Measurements from ENCODE around the gene WWTR1. TPM values are rescaled to one million over a fixed set of nuclear protein-coding genes. Genes with fewer than 3 reads are reported as not detected.

WWTR1 gene
- total and polyA plus RNA-seq, 2 experiments from 2014 or later, result 25.1 to 26.2 TPM

DNA sequence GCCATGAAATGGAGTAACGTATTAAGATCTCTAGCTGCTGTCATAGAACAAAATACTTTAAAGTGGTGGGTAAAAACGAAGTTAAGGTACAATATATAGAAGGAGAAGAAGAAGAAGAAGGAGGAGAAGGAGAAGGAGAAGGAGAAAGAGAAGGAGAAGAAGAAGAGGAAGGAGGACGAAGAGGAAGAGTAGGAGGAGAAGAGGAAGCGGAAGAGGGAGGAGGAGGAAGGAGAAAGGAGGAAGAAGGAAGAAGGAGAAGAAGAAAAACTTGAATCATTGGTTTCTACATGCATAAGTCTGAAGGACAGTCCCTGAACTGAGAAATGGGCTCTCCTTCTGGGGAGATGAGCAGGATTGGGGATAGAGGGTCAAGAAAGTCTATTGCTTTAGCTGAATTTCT is 22.4 kb downstream of the WWTR1 start (continued):
- TF ChIP-seq, protein P1, sequence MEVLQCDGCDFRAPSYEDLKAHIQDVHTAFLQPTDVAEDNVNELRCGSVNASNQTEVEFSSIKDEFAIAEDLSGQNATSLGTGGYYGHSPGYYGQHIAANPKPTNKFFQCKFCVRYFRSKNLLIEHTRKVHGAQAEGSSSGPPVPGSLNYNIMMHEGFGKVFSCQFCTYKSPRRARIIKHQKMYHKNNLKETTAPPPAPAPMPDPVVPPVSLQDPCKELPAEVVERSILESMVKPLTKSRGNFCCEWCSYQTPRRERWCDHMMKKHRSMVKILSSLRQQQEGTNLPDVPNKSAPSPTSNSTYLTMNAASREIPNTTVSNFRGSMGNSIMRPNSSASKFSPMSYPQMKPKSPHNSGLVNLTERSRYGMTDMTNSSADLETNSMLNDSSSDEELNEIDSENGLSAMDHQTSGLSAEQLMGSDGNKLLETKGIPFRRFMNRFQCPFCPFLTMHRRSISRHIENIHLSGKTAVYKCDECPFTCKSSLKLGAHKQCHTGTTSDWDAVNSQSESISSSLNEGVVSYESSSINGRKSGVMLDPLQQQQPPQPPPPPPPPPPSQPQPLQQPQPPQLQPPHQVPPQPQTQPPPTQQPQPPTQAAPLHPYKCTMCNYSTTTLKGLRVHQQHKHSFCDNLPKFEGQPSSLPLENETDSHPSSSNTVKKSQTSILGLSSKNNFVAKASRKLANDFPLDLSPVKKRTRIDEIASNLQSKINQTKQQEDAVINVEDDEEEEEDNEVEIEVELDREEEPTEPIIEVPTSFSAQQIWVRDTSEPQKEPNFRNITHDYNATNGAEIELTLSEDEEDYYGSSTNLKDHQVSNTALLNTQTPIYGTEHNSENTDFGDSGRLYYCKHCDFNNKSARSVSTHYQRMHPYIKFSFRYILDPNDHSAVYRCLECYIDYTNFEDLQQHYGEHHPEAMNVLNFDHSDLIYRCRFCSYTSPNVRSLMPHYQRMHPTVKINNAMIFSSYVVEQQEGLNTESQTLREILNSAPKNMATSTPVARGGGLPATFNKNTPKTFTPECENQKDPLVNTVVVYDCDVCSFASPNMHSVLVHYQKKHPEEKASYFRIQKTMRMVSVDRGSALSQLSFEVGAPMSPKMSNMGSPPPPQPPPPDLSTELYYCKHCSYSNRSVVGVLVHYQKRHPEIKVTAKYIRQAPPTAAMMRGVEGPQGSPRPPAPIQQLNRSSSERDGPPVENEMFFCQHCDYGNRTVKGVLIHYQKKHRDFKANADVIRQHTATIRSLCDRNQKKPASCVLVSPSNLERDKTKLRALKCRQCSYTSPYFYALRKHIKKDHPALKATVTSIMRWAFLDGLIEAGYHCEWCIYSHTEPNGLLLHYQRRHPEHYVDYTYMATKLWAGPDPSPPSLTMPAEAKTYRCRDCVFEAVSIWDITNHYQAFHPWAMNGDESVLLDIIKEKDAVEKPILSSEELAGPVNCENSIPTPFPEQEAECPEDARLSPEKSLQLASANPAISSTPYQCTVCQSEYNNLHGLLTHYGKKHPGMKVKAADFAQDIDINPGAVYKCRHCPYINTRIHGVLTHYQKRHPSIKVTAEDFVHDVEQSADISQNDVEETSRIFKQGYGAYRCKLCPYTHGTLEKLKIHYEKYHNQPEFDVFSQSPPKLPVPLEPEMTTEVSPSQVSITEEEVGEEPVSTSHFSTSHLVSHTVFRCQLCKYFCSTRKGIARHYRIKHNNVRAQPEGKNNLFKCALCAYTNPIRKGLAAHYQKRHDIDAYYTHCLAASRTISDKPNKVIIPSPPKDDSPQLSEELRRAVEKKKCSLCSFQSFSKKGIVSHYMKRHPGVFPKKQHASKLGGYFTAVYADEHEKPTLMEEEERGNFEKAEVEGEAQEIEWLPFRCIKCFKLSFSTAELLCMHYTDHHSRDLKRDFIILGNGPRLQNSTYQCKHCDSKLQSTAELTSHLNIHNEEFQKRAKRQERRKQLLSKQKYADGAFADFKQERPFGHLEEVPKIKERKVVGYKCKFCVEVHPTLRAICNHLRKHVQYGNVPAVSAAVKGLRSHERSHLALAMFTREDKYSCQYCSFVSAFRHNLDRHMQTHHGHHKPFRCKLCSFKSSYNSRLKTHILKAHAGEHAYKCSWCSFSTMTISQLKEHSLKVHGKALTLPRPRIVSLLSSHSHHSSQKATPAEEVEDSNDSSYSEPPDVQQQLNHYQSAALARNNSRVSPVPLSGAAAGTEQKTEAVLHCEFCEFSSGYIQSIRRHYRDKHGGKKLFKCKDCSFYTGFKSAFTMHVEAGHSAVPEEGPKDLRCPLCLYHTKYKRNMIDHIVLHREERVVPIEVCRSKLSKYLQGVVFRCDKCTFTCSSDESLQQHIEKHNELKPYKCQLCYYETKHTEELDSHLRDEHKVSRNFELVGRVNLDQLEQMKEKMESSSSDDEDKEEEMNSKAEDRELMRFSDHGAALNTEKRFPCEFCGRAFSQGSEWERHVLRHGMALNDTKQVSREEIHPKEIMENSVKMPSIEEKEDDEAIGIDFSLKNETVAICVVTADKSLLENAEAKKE (CRISPR knock-in tag; IDR thresholded peaks at IDR 0.05), result no peak

DNA sequence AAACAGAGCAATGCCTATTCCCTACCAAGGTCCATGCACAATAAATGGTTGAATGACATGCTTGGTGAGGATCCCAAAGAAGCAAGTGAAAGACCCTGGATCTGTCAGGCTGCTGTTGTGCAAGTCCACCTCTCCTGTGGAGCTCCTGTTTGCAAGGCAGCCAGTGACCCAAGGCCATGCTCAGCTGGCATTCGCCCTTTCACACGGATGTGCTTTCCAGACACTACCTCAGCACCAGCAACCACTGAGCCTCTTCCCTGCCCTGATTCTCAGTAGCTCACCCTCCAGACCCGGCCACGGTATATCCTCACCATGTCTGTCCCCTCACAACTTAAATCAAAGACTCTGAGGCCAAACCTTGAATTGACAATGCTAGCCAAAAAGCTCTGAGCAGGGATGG is 23.3 kb downstream of the WWTR1 start:
- Histone ChIP-seq H3K27ac (ENCODE audit: low read depth) (no peak overlapping the region), H3F3A (replicated peaks; ENCODE audit: low read depth) (no peaks in the 10 kb centered on the region), H3K9me2 (ENCODE audit: insufficient read depth) (no peaks in the 10 kb centered on the region), H2AFZ (no peak overlapping the region), H3K79me2 (replicated peaks; ENCODE audit: insufficient read depth) (peaks cover 100% of the 10 kb centered on the region), H3K27me3 (ENCODE audit: insufficient read depth) (no peaks in the 10 kb centered on the region), H4K20me1 (replicated peaks; ENCODE audit: insufficient read depth) (peaks cover 21% of the 10 kb centered on the region; the same call in 1 of the 2 replicates), H3K4me3 (no peak overlapping the region), H3K36me3 (ENCODE audit: insufficient read depth) (no peaks in the 10 kb centered on the region), H3K4me1 (ENCODE audit: insufficient read depth) (peaks cover 27% of the 10 kb centered on the region), H3K4me2 (no peak overlapping the region)
- peaks cover 20% of the 10 kb centered on the region for H3K4me1 Mint-ChIP-seq
- DNase-seq (ENCODE audit: low spot score) (no peak), ATAC-seq (no peak)
- peaks cover 6% of the 10 kb centered on the region for H3K27me3 Mint-ChIP-seq (ENCODE audit: insufficient read depth, low read depth, poor library complexity)
- no peak overlapping the region for H3K27ac Mint-ChIP-seq
- peaks cover 4% of the 10 kb centered on the region; the same call in 1 of the 3 replicates for H3K36me3 Mint-ChIP-seq (ENCODE audit: low read depth)
- H3K4me3 Mint-ChIP-seq, result no peak overlapping the region
- H3K9me3 Mint-ChIP-seq, result no peaks in the 10 kb centered on the region
- no peak for TF ChIP-seq NANOG (IDR thresholded peaks at IDR 0.05; ENCODE audit: borderline replicate concordance)
- TF ChIP-seq, protein P1 (CRISPR knock-in tag; IDR thresholded peaks at IDR 0.05), result no peak
- TF ChIP-seq ZNF331 (CRISPR knock-in tag; IDR thresholded peaks at IDR 0.05; ENCODE audit: low read depth), result no peak
- TF ChIP-seq, protein P2, sequence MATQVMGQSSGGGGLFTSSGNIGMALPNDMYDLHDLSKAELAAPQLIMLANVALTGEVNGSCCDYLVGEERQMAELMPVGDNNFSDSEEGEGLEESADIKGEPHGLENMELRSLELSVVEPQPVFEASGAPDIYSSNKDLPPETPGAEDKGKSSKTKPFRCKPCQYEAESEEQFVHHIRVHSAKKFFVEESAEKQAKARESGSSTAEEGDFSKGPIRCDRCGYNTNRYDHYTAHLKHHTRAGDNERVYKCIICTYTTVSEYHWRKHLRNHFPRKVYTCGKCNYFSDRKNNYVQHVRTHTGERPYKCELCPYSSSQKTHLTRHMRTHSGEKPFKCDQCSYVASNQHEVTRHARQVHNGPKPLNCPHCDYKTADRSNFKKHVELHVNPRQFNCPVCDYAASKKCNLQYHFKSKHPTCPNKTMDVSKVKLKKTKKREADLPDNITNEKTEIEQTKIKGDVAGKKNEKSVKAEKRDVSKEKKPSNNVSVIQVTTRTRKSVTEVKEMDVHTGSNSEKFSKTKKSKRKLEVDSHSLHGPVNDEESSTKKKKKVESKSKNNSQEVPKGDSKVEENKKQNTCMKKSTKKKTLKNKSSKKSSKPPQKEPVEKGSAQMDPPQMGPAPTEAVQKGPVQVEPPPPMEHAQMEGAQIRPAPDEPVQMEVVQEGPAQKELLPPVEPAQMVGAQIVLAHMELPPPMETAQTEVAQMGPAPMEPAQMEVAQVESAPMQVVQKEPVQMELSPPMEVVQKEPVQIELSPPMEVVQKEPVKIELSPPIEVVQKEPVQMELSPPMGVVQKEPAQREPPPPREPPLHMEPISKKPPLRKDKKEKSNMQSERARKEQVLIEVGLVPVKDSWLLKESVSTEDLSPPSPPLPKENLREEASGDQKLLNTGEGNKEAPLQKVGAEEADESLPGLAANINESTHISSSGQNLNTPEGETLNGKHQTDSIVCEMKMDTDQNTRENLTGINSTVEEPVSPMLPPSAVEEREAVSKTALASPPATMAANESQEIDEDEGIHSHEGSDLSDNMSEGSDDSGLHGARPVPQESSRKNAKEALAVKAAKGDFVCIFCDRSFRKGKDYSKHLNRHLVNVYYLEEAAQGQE (IDR thresholded peaks at IDR 0.05; ENCODE audit: unreplicated experiment), result no peak
- no peak for TF ChIP-seq POLR2AphosphoS5 (IDR thresholded peaks at IDR 0.05; ENCODE audit: low read depth)
- TF ChIP-seq ZNF114 (CRISPR knock-in tag; IDR thresholded peaks at IDR 0.05), result no peak

Data from GM23338 (cell line).